ENCODE data around the gene KBTBD13. TPM values are rescaled to one million over a fixed set of nuclear protein-coding genes. Genes with fewer than 3 reads are reported as not detected.
A peak's percentile ranks its signal among the peaks of the same experiment; 100 is the strongest.

Gene KBTBD13
- total RNA-seq, 3 donors from 2014 or later: 0.09 TPM; not detected in 2

GRCh38 chr15:65029736-65030208, 46.8 kb upstream of the KBTBD13 start:
- Histone ChIP-seq H3K9me3 (no peaks in the 10 kb centered on the region), H3K4me3 (peak overlapping the region; percentile 82), H3K36me3 (ENCODE audit: low read depth) (peaks cover 5% of the 10 kb centered on the region), H3K4me1 (ENCODE audit: low read depth) (peaks cover 18% of the 10 kb centered on the region)
- DNase-seq (no peak), ATAC-seq (no peak)
- intact Hi-C loops (cut with DNase I, micrococcal nuclease): loop anchor here in 1 of 2 donors (10.0 kb wide), 1 partner anchor 55 kb away; no protein-coding TSS in a partner anchor
- TF ChIP-seq CTCF (IDR thresholded peaks at IDR 0.05): no peak

DNA sequence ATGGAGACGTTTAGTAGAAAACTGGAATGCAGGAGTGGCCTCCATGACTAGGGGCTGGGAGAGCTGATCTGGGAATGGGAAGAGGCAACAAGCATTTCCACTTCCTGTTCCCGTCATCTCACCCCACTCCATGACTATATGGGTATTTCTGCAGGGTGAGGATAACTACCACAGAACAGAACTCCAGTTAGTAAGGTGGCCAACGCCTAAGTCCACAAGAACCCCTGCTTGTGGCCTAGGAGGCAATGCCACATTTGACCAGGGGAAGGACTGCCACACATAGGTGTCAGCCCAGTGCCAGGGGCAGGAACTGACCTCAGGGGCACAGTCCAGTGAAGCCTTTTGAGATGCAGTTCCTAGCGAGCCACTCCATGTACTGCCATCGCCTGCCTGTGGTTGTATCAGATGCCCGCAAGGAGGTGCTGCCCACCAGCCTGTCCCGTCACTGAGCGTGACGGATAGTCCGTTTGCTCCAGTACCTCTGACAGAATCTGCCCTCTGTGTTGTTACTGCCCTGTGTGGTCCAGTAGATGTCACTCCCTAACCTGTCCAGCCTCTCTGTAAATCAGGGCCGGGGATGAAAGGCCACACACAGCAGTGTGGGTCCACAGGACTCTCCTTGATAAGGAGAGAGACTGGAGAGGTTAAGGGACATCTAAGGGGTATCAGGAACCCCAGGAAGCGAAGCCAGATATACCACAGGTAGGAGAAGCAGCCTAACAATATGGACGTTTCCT, 43.6 kb upstream of the KBTBD13 start:
- no peaks in the 10 kb centered on the region for H3K9me3 ChIP-seq
- ATAC-seq: peak; percentile 84
- H3K36me3 ChIP-seq (ENCODE audit: low read depth): no peaks in the 10 kb centered on the region
- peaks cover 14% of the 10 kb centered on the region for H3K4me1 ChIP-seq (ENCODE audit: low read depth)
- TF ChIP-seq CTCF (IDR thresholded peaks at IDR 0.05): peak; percentile 78
- H3K4me3 ChIP-seq: no peak overlapping the region
- intact Hi-C loops (cut with DNase I, micrococcal nuclease): loop anchor here (2.0 to 10.0 kb wide), 2 partner anchors 46 to 52 kb away; no protein-coding TSS in a partner anchor
- peak; percentile 72 to 82 (median 81) for DNase-seq

GRCh38 chr15:65033659-65034269, 42.8 kb upstream of the KBTBD13 start:
- intact Hi-C loops (cut with DNase I, micrococcal nuclease): loop anchor here (2.0 to 10.0 kb wide), 2 partner anchors 45 to 51 kb away; no protein-coding TSS in a partner anchor
- ATAC-seq (peak; percentile 47), DNase-seq (peak in 1 of 3 donors; percentile 58)
- Histone ChIP-seq H3K4me3 (no peak overlapping the region), H3K9me3 (no peaks in the 10 kb centered on the region), H3K36me3 (ENCODE audit: low read depth) (no peaks in the 10 kb centered on the region), H3K4me1 (ENCODE audit: low read depth) (peaks cover 8% of the 10 kb centered on the region)
- TF ChIP-seq CTCF (IDR thresholded peaks at IDR 0.05): peak; percentile 20

- DNase-seq (no peak), ATAC-seq (no peak)
- Histone ChIP-seq H3K4me3 (no peak overlapping the region), H3K36me3 (ENCODE audit: low read depth) (no peaks in the 10 kb centered on the region), H3K4me1 (ENCODE audit: low read depth) (peaks cover 8% of the 10 kb centered on the region), H3K9me3 (no peaks in the 10 kb centered on the region)
- no peak for TF ChIP-seq CTCF (IDR thresholded peaks at IDR 0.05)
- intact Hi-C loops (cut with DNase I, micrococcal nuclease): loop anchor here in 1 of 2 donors (10.0 kb wide), 1 partner anchor 50 kb away; no protein-coding TSS in a partner anchor
Observed at GRCh38 chr15:65034719-65035118, 41.8 kb upstream of the KBTBD13 start.

- ATAC-seq: peak; percentile 46
- no peak for TF ChIP-seq CTCF (IDR thresholded peaks at IDR 0.05)
- no peak for DNase-seq
- Histone ChIP-seq H3K9me3 (no peaks in the 10 kb centered on the region), H3K36me3 (ENCODE audit: low read depth) (no peaks in the 10 kb centered on the region), H3K4me1 (ENCODE audit: low read depth) (peaks cover 12% of the 10 kb centered on the region), H3K4me3 (no peak overlapping the region)
- intact Hi-C loops (cut with DNase I, micrococcal nuclease): loop anchor here in 1 of 2 donors (10.0 kb wide), 1 partner anchor 47 kb away; no protein-coding TSS in a partner anchor
Observed at GRCh38 chr15:65037309-65037708, 39.2 kb upstream of the KBTBD13 start.
